GM12878 (cell line): ENCODE results near the gene ENOX2. TPM values are rescaled to one million over a fixed set of nuclear protein-coding genes. Genes with fewer than 3 reads are reported as not detected.

Source experiments
- ATAC-seq: fragments of 200-7000 bp; cut with Tn5 transposase; 3 replicates; pipeline ENCODE4 v1.9.1; 2020; ENCODE audit warnings: mild to moderate bottlenecking, moderate library complexity
- BruUV-seq: library from RNA; stranded (reverse); fragments of 400-500 nt; replicated peaks from 2 replicates; lab custom pipeline; 2021; lab: Mats Ljungman, UMichigan
- CTCF ChIA-PET: fragments of 300-600 bp; sonication (Branson Sonifier 250); formaldehyde crosslinking; extraction: SDS; loops from one replicate; lab custom pipeline; 2021; ENCODE audit warnings: inconsistent platforms; lab: Yijun Ruan, JAX
- POLR2A ChIA-PET: fragments of 350-600 bp; formaldehyde crosslinking; extraction: SDS; loops from one replicate; lab custom pipeline; 2021; ENCODE audit warnings: inconsistent platforms; lab: Charles Lee
- RAD21 ChIA-PET: fragments of 300-600 bp; sonication (Branson Sonifier 250); formaldehyde crosslinking; loops from one replicate; lab custom pipeline; 2023; ENCODE audit warnings: antibody characterized with exemption; ENCODE audit not compliant: unreplicated experiment; lab: Charles Lee
- SMC1A ChIA-PET: fragments of 300-600 bp; sonication (Branson Sonifier 250); formaldehyde crosslinking; loops from one replicate; lab custom pipeline; 2023; ENCODE audit not compliant: unreplicated experiment, uncharacterized antibody; lab: Charles Lee
- DNase-seq: peaks from one replicate; pipeline ENCODE4 v3.0.0-alpha.2; 2011; ENCODE audit warnings: low read depth, low spot score
- FAIRE-seq: peaks from 3 replicates; lab custom pipeline; 2011; peaks lifted over from hg19 to GRCh38; lab: Jason Lieb, UNC
- H2AFZ ChIP-seq: 2 replicates; pipeline ENCODE4 v1.6.0; 2011; ENCODE audit warnings: low read depth, low read length, control low read depth; ENCODE audit not compliant: control insufficient read depth
- H3K27ac ChIP-seq: 2 replicates; pipeline ENCODE4 v1.5.1; 2011; ENCODE audit warnings: control low read depth; ENCODE audit not compliant: control insufficient read depth, insufficient read depth
- H3K27me3 ChIP-seq, 2 experiments: replicated peaks in 1 of 2; 2 replicates each; pipeline versions ENCODE4 v1.6.0 to v1.6.1; 2011; ENCODE audit warnings: low read length in 1 of 2; ENCODE audit not compliant: control insufficient read depth in 2 of 2, insufficient read depth in 2 of 2
- H3K36me3 ChIP-seq, 2 experiments: 2 replicates each; pipeline ENCODE4 v1.5.1; 2011; ENCODE audit warnings: low read length in 1 of 2; ENCODE audit not compliant: control insufficient read depth in 2 of 2, insufficient read depth in 2 of 2
- H3K4me1 ChIP-seq: 2 replicates; pipeline ENCODE4 v1.6.1; 2011; ENCODE audit warnings: mild to moderate bottlenecking, low read length, moderate library complexity, mixed read lengths; ENCODE audit not compliant: control insufficient read depth, insufficient read depth
- H3K4me2 ChIP-seq: 2 replicates; pipeline ENCODE4 v1.6.0; 2011; ENCODE audit warnings: control low read depth; ENCODE audit not compliant: control insufficient read depth, insufficient read depth
- H3K4me3 ChIP-seq: fragments of 200-600 bp; sonication (generic); 2 replicates; pipeline ENCODE4 v1.5.1; 2016
- H3K79me2 ChIP-seq: 2 replicates; pipeline ENCODE4 v1.6.0; 2011; ENCODE audit warnings: low read length; ENCODE audit not compliant: control insufficient read depth, insufficient read depth
- H3K9ac ChIP-seq: 2 replicates; pipeline ENCODE4 v1.8.0; 2011; ENCODE audit warnings: low read length, control low read depth, mixed read lengths; ENCODE audit not compliant: control insufficient read depth, insufficient read depth
- H3K9me3 ChIP-seq: replicated peaks from 3 replicates; pipeline ENCODE4 v1.5.1; 2011; ENCODE audit warnings: mild to moderate bottlenecking, low read length; ENCODE audit not compliant: control insufficient read depth, insufficient read depth
- H4K20me1 ChIP-seq: 2 replicates; pipeline ENCODE4 v1.6.0; 2011; ENCODE audit not compliant: control insufficient read depth, insufficient read depth
- BCL11A ChIP-seq: IDR thresholded peaks from 2 replicates; pipeline ENCODE4 v1.6.1; 2011; ENCODE audit warnings: low read depth, low read length
- CBX3 ChIP-seq: fragments of 200-600 bp; sonication (generic); IDR thresholded peaks from 2 replicates; pipeline ENCODE4 v1.6.1; 2016; ENCODE audit warnings: low read depth, borderline replicate concordance
- CHD1 ChIP-seq: IDR thresholded peaks from 2 replicates; pipeline ENCODE4 v1.6.1; 2012; ENCODE audit warnings: low read depth, low read length, improper control_type of control experiment
- ETV6 ChIP-seq, 2 experiments: fragments of 450-650 bp in 1 of 2; IDR thresholded peaks in 1 of 2; conservative IDR thresholded peaks in 1 of 2; 2 replicates each; pipeline ENCODE4 v1.6.1; 2014; ENCODE audit warnings: antibody characterized with exemption in 1 of 2, borderline replicate concordance in 1 of 2, low read depth in 1 of 2, mild to moderate bottlenecking in 1 of 2, moderate library complexity in 1 of 2
- HCFC1 ChIP-seq: fragments of 150-350 bp; IDR thresholded peaks from 2 replicates; pipeline ENCODE4 v1.6.1; 2014; ENCODE audit warnings: low read length
- NFYA ChIP-seq: IDR thresholded peaks from 2 replicates; pipeline ENCODE4 v1.6.1; 2011; ENCODE audit warnings: low read depth, mild to moderate bottlenecking, low read length, improper control_type of control experiment, borderline replicate concordance
- PAX5 ChIP-seq: IDR thresholded peaks from 2 replicates; pipeline ENCODE4 v1.6.1; 2011; ENCODE audit warnings: low read depth, low read length, borderline replicate concordance
- SIX5 ChIP-seq: IDR thresholded peaks from 2 replicates; pipeline ENCODE4 v1.6.1; 2011; ENCODE audit warnings: mild to moderate bottlenecking, low read depth, low read length, moderate library complexity; ENCODE audit not compliant: severe bottlenecking
- ZBTB40 ChIP-seq: fragments of 450-650 bp; IDR thresholded peaks from 2 replicates; pipeline ENCODE4 v1.6.1; 2016; ENCODE audit warnings: mild to moderate bottlenecking, moderate library complexity, borderline replicate concordance
- WGBS: methylation state at CpG from one replicate; pipeline ENCODE4 v1.1.6; 2016; ENCODE audit warnings: low lambda C conversion rate; ENCODE audit not compliant: insufficient replicate concordance, insufficient coverage; ENCODE audit errors: missing lambda C conversion rate; 5-methylcytosine and 5-hydroxymethylcytosine counted together
- in situ Hi-C: fragments of 300-500 bp; cut with MboI; formaldehyde crosslinking; loops from 9 replicates; pipeline ENCODE4 v1.14.3; 2018; ENCODE audit warnings: mixed read lengths
- intact Hi-C: fragments of 100-400 bp; cut with micrococcal nuclease; formaldehyde crosslinking; loops from one replicate; pipeline ENCODE4 v1.14.2; 2022; ENCODE audit not compliant: unreplicated experiment
- polyA plus RNA-seq, 11 experiments: library from polyadenylated mRNA; depleted of rRNA in 4 of 11; unstranded in 6 of 11; stranded (reverse) in 5 of 11; fragments of >200 nt; fragmentation: Nextera tagmentation in 4 of 11; fragmentation: Illumina TruSeq in 1 of 11; extraction: Ambion mirVana in 4 of 11; extraction: Trizol in 1 of 11; gene quantifications; 1 replicate in 1 of 11; 2 replicates in 10 of 11; pipeline versions ENCODE4 v1.2.1 to v1.2.3, GENCODE V29; 2011 to 2016; ENCODE audit warnings: inconsistent platforms in 2 of 11, missing spikeins in 2 of 11, low read depth in 1 of 11
- total RNA-seq, 4 experiments: library from RNA; depleted of rRNA in 3 of 4; stranded (reverse); fragments of >200 nt in 3 of 4; fragmentation: Illumina TruSeq in 1 of 4; extraction: Trizol in 1 of 4; gene quantifications; 2 replicates each; pipeline versions ENCODE4 v1.2.1 to v1.2.3, GENCODE V29; 2013 to 2021

ENOX2 gene
- total and polyA plus RNA-seq, 10 of the 15 experiments (the other 5 are each of a cell fraction or from before 2014, with no cell fraction given) = 3.2 to 13.0 (median 7.7) TPM

GRCh38 chrX:130615941-130616340, 287.1 kb downstream of the ENOX2 start:
- DNase-seq (no peak), FAIRE-seq (no peak), ATAC-seq (no peak)
- no peaks in the 10 kb centered on the region for H3K4me1 ChIP-seq
- H3K9me3 ChIP-seq = no peaks in the 10 kb centered on the region
- POLR2A ChIA-PET = no interaction called here
- in situ Hi-C loops = no loop called here
- H3K9ac ChIP-seq = no peak overlapping the region
- CTCF ChIA-PET = no interaction called here
- H3K36me3 ChIP-seq = no peaks in the 10 kb centered on the region
- RAD21 ChIA-PET = no interaction called here
- SMC1A ChIA-PET = interaction anchor here (1.4 kb wide), 1 partner anchor 14 kb away, joined by 4 read pairs; no protein-coding TSS in a partner anchor
- BruUV-seq = no TSS peak
- no peak overlapping the region for H3K4me3 ChIP-seq
- TF ChIP-seq CBX3 (no peak), SIX5 (no peak), NFYA (no peak), ETV6 (conservative IDR thresholded peaks at IDR 0.05 in 1 of 2, IDR thresholded peaks at IDR 0.05 in 1 of 2; ENCODE audit: borderline replicate concordance in 1 of 2, low read depth in 1 of 2) (no peak), CHD1 (no peak), ZBTB40 (no peak), BCL11A (no peak), HCFC1 (no peak), PAX5 (no peak)
- TF ChIP-seq, all 136 proteins: peak for 0
- Histone ChIP-seq H2AFZ (no peak overlapping the region), H4K20me1 (no peaks in the 10 kb centered on the region), H3K27ac (no peak overlapping the region), H3K79me2 (no peaks in the 10 kb centered on the region), H3K27me3 (no peaks in the 10 kb centered on the region), H3K4me2 (no peak overlapping the region)
- WGBS = 19% methylated on average over 3 of the region's 3 CpGs
- intact Hi-C loops = no loop called here
